Progenitor cell of endocrine pancreas (in vitro differentiated cells): ENCODE results near the gene DGKI. TPM values are rescaled to one million over a fixed set of nuclear protein-coding genes. Genes with fewer than 3 reads are reported as not detected.

Experiments
- DNase-seq: peaks from one replicate; pipeline ENCODE4 v3.0.0; 2021; ENCODE audit warnings: low spot score; ENCODE audit not compliant: unreplicated experiment
- H3K27ac Mint-ChIP-seq: 2 replicates; pipeline ENCODE4 v1.8.0; 2021; ENCODE audit warnings: mild to moderate bottlenecking, moderate library complexity, mixed read lengths
- H3K27me3 Mint-ChIP-seq: 2 replicates; pipeline ENCODE4 v1.8.0; 2021; ENCODE audit warnings: mixed read lengths
- H3K36me3 Mint-ChIP-seq: 2 replicates; pipeline ENCODE4 v1.8.0; 2022; ENCODE audit warnings: mixed read lengths; ENCODE audit not compliant: insufficient read depth
- H3K4me1 Mint-ChIP-seq: 2 replicates; pipeline ENCODE4 v1.8.0; 2021; ENCODE audit warnings: low read depth, mixed read lengths
- H3K4me3 Mint-ChIP-seq: 2 replicates; pipeline ENCODE4 v1.8.0; 2021; ENCODE audit warnings: low read depth, mild to moderate bottlenecking, moderate library complexity, mixed read lengths
- H3K9me3 Mint-ChIP-seq: 2 replicates; pipeline ENCODE4 v1.8.0; 2021; ENCODE audit warnings: low read depth, mixed read lengths
- total RNA-seq: library from RNA; stranded (reverse); gene quantifications from 2 replicates; pipeline ENCODE4 v1.2.1, GENCODE V29; 2021
- TF ChIP-seq, protein P1 (sequence below): fragments of 200-600 bp; sonication (generic); IDR thresholded peaks from one replicate; pipeline ENCODE4 v1.5.0; 2021; ENCODE audit warnings: antibody characterized with exemption, mild to moderate bottlenecking; ENCODE audit not compliant: unreplicated experiment

The DGKI gene
- total RNA-seq, 1 donor from 2014 or later = 0.41 TPM

DNA sequence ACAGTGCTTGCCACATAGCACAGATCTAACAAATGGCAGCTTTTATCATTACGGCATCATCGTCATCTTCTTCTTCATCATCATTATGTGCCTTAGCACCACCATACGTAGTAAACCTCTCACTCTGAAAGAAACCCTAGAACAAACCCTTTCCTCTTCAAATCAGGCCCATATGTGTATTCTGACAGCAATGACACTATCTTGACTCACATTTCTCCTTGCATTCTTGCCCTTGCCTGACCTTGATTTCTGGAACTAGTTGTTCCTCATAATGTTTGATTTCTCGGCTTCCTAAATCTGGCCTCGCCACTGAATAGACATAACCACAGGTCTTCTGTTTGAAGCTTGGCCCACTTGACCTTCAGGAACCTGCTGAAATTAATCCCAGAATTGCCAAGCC is 115.3 kb downstream of the DGKI start:
- H3K27ac Mint-ChIP-seq = no peak overlapping the region
- H3K4me3 Mint-ChIP-seq = no peak overlapping the region
- H3K9me3 Mint-ChIP-seq = no peaks in the 10 kb centered on the region
- peaks cover 6% of the 10 kb centered on the region for H3K27me3 Mint-ChIP-seq
- TF ChIP-seq, protein P1, sequence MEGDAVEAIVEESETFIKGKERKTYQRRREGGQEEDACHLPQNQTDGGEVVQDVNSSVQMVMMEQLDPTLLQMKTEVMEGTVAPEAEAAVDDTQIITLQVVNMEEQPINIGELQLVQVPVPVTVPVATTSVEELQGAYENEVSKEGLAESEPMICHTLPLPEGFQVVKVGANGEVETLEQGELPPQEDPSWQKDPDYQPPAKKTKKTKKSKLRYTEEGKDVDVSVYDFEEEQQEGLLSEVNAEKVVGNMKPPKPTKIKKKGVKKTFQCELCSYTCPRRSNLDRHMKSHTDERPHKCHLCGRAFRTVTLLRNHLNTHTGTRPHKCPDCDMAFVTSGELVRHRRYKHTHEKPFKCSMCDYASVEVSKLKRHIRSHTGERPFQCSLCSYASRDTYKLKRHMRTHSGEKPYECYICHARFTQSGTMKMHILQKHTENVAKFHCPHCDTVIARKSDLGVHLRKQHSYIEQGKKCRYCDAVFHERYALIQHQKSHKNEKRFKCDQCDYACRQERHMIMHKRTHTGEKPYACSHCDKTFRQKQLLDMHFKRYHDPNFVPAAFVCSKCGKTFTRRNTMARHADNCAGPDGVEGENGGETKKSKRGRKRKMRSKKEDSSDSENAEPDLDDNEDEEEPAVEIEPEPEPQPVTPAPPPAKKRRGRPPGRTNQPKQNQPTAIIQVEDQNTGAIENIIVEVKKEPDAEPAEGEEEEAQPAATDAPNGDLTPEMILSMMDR = no peak
- no peaks in the 10 kb centered on the region for H3K4me1 Mint-ChIP-seq
- no peaks in the 10 kb centered on the region for H3K36me3 Mint-ChIP-seq
- no peak for DNase-seq

DNA sequence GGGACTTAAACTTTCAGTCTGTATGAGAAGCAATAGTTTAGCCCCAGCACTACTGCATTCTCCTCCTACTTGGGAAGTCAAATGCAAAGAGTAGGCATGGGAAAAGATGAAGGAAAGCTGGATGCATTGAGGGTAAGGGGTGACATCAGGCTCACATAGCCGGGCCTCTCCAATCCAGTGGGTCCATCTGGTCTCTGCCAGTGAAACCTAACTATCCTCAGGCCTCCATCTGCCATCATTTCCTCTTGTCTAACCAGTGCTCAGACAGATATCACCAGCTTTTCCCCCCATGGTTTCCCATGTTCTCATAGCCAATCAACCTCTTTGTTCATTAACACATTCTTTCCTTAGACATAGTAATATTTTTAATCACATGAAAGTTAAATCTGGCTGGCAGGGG is 118.3 kb downstream of the DGKI start:
- no peaks in the 10 kb centered on the region for H3K4me1 Mint-ChIP-seq
- DNase-seq = no peak
- no peaks in the 10 kb centered on the region for H3K36me3 Mint-ChIP-seq
- peaks cover 18% of the 10 kb centered on the region for H3K27me3 Mint-ChIP-seq
- H3K4me3 Mint-ChIP-seq = no peak overlapping the region
- H3K27ac Mint-ChIP-seq = no peak overlapping the region
- no peaks in the 10 kb centered on the region for H3K9me3 Mint-ChIP-seq
- TF ChIP-seq, protein P1 = no peak

DNA sequence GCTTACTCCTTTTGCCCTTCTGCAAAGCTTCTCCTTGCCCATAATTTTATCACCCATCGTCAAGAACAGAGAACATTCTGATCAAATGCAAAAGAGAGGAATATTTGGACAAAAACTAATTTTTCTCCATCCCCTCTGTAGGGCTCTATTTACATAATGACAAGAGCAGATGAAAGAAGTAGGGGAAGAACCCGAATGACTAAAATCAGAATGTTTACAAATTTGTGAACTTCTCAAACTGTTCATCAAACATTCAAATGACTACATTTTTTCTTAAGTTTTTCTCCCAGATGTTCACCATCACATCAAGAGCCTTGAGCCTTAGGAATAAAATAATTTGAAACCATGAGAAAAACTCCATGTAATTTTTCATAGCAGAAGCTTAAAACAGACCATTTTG is 119.4 kb downstream of the DGKI start:
- H3K9me3 Mint-ChIP-seq = no peaks in the 10 kb centered on the region
- H3K36me3 Mint-ChIP-seq = no peaks in the 10 kb centered on the region
- no peak for DNase-seq
- H3K4me1 Mint-ChIP-seq = no peaks in the 10 kb centered on the region
- H3K27ac Mint-ChIP-seq = no peak overlapping the region
- TF ChIP-seq, protein P1 = no peak
- H3K4me3 Mint-ChIP-seq = no peak overlapping the region
- peaks cover 18% of the 10 kb centered on the region for H3K27me3 Mint-ChIP-seq

DNA sequence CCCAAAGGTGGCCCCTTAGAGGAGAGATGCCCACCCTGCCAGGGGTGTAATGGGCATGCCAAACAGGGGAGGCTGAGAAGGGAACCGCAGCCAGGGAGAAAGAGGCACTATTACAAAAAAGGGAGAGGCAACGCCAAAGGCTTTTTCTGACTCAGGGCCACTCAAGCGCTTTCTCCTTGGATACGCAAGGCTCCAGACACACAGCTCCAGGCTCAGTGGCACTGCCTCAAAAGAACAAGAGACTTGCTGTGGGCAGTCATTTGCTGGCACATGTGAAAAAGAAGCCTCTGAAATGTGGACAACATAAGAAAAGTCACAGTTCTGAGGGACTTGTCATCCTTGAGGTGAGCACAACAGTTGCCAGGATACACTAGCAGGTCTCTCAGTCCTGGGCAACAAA is 128.4 kb downstream of the DGKI start:
- H3K4me1 Mint-ChIP-seq = no peaks in the 10 kb centered on the region
- no peak overlapping the region for H3K4me3 Mint-ChIP-seq
- DNase-seq = no peak
- H3K36me3 Mint-ChIP-seq = no peaks in the 10 kb centered on the region
- peaks cover 48% of the 10 kb centered on the region for H3K27me3 Mint-ChIP-seq
- no peak overlapping the region for H3K27ac Mint-ChIP-seq
- H3K9me3 Mint-ChIP-seq = no peaks in the 10 kb centered on the region
- TF ChIP-seq, protein P1 = no peak

DNA sequence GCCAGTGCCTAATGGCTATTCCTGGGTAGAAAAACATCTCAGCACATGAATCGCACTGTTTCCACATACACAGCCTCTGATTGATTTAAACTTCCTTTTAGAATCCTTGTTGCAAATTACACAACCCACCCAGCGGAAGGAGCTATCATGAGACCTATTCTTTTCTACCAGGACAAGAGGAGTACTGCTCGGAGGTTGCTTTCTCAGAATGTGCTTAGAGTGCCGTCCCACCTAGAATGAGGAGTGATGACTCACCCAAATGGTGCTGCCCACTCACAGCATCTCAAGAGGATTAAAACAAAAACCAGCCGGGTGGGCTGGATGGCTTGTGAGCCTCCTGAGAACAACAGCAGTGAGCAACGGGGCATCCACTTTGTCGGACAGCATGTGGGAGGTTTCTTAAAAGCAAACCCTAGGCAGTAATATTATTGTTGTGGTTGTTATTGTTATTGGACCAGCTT is 128.9 kb downstream of the DGKI start:
- Mint-ChIP-seq H3K4me1 (no peaks in the 10 kb centered on the region), H3K27ac (no peak overlapping the region), H3K4me3 (no peak overlapping the region), H3K36me3 (no peaks in the 10 kb centered on the region), H3K27me3 (peaks cover 48% of the 10 kb centered on the region), H3K9me3 (no peaks in the 10 kb centered on the region)
- TF ChIP-seq, protein P1 = no peak
- DNase-seq = no peak
